NB4 (cell line): ENCODE data around the gene TMEM165.

ENCODE experiments used
- DNase-seq: peaks from one replicate; pipeline ENCODE4 v3.0.0; 2010; ENCODE audit warnings: low read depth
- H3K4me3 ChIP-seq: one replicate; pipeline ENCODE4 v1.5.1; 2011; ENCODE audit warnings: mild to moderate bottlenecking, low read depth, low read length, moderate library complexity
- MYC ChIP-seq: IDR thresholded peaks from 2 replicates; pipeline ENCODE4 v1.6.1; 2011; ENCODE audit warnings: low read depth, low read length
- POLR2A ChIP-seq: IDR thresholded peaks from 2 replicates; pipeline ENCODE4 v1.6.1; 2011; ENCODE audit warnings: mild to moderate bottlenecking; ENCODE audit not compliant: insufficient read length; ENCODE audit errors: extremely low read depth
- TF ChIP-seq, protein P1 (sequence below): IDR thresholded peaks from one replicate; pipeline ENCODE4 v1.5.1; 2012; ENCODE audit warnings: low read depth, low read length
- TF ChIP-seq, protein P2 (sequence below): IDR thresholded peaks from 2 replicates; pipeline ENCODE4 v1.6.1; 2011; ENCODE audit warnings: low read depth, low read length

TMEM165 gene

DNA sequence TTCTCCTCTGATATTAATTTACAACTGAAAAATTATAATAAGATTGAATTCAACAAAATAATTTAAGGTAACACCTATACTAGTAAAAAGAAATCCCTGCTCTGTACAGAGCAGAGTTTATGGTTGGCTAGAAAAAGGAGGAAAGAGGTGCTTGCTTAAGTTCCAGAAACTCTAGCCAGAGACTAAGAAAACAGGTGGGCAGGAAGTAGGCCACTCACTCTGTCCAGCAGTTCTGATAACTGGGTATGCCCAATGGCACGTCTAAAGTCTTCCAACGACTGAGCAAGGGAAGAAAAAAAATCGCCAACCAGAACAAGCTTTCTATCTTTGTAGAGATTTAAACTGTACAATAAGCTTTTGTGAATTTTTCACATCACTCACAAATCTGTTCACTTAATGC lies 42.1 kb downstream of the TMEM165 start:
- TF ChIP-seq MYC (no peak), POLR2A (no peak)
- TF ChIP-seq, protein P1, sequence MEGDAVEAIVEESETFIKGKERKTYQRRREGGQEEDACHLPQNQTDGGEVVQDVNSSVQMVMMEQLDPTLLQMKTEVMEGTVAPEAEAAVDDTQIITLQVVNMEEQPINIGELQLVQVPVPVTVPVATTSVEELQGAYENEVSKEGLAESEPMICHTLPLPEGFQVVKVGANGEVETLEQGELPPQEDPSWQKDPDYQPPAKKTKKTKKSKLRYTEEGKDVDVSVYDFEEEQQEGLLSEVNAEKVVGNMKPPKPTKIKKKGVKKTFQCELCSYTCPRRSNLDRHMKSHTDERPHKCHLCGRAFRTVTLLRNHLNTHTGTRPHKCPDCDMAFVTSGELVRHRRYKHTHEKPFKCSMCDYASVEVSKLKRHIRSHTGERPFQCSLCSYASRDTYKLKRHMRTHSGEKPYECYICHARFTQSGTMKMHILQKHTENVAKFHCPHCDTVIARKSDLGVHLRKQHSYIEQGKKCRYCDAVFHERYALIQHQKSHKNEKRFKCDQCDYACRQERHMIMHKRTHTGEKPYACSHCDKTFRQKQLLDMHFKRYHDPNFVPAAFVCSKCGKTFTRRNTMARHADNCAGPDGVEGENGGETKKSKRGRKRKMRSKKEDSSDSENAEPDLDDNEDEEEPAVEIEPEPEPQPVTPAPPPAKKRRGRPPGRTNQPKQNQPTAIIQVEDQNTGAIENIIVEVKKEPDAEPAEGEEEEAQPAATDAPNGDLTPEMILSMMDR = no peak
- TF ChIP-seq, protein P2, sequence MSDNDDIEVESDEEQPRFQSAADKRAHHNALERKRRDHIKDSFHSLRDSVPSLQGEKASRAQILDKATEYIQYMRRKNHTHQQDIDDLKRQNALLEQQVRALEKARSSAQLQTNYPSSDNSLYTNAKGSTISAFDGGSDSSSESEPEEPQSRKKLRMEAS = no peak

GRCh38 chr4:55438314-55438713 lies 42.6 kb downstream of the TMEM165 start:
- TF ChIP-seq MYC = no peak
- TF ChIP-seq POLR2A = no peak
- TF ChIP-seq, protein P2 = no peak
- TF ChIP-seq, protein P1 = no peak
- no peak for DNase-seq
- no peak overlapping the region for H3K4me3 ChIP-seq

More for the DNA sequence above, 42.1 kb downstream of the TMEM165 start:
- DNase-seq = no peak
- H3K4me3 ChIP-seq = no peak overlapping the region

DNA sequence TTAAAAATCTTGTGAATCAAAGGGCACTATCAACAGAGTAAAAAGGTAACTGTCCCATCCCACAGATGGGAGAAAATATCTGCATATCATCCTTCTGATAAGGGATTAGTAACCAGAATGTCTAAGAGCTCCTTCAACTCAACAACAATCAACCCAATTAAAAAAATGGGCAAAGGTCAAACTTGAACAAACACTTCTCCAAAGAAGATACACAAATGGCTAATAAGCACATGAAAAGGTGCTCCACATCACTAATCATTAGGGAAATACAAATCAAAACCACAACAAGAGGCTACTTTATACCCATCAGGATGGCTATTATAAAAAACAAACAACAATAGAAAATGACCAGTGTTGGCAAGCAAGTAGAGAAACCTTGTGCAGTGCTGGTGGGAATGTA lies 43.3 kb downstream of the TMEM165 start:
- DNase-seq = no peak
- no peak overlapping the region for H3K4me3 ChIP-seq
- TF ChIP-seq, protein P2 = no peak
- TF ChIP-seq MYC = no peak

- no peak for TF ChIP-seq POLR2A
- DNase-seq = no peak
- no peak overlapping the region for H3K4me3 ChIP-seq
Observed at GRCh38 chr4:55440786-55441185, 45.0 kb downstream of the TMEM165 start.

GRCh38 chr4:55442541-55442940 lies 46.8 kb downstream of the TMEM165 start:
- no peak for DNase-seq
- H3K4me3 ChIP-seq = no peak overlapping the region
- TF ChIP-seq, protein P1 = no peak
- TF ChIP-seq POLR2A (no peak), MYC (no peak)
- TF ChIP-seq, protein P2 = no peak

DNA sequence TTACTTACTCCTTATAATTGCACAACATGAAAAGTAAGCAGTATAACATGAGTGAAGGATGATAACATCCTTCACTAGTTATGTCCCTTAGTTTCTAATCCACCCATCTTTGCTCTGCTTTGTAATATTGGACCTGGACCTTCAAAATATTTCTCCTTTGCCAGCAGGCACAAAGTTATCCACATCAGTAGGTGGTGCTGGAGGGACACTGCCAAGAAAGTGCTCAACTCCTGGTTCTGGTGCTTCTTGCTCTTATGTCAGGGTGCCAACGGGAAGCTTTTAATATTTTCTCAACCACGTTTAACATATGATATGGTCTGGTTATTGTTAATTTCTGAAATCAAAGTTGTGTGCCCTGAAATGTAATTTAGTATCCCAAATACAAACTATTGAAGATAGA lies 49.1 kb downstream of the TMEM165 start:
- TF ChIP-seq, protein P2 = no peak
- TF ChIP-seq POLR2A = no peak
- DNase-seq = peak; percentile 31
- no peak overlapping the region for H3K4me3 ChIP-seq

DNA sequence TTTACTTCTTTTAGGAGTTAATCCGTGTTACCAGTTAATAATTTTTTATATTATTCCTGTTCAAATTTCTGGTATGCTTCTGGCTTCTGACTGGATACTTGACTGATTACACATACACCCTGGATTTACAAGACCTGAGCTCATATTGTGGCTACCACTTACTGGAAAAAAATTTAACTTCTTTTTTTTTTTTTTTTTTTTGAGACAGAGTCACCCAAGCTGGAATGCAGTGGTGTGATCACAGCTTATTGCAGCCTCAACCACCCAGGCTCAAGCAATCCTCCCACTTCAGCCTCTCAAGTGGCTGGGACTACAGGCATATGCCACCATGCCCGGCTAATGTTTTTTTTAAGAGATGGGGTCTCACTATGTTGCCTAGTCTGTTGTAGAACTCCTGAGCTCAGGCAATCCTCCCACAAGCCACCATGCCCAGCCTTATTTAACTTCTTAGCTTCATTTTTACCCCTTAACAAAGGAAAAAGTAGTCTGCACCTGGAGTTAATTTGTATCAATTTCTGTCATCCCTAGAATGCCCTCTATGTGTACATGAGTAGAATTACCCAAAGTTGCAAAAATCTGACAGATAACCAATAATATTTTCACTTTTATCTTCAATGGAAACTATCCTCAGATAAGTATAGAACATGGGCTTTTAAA lies 50.3 kb downstream of the TMEM165 start:
- no peak for TF ChIP-seq POLR2A
- TF ChIP-seq, protein P1 = no peak
- TF ChIP-seq MYC = no peak
- TF ChIP-seq, protein P2 = no peak
- no peak overlapping the region for H3K4me3 ChIP-seq
- no peak for DNase-seq
